Stomach (tissue), 19 donors: Measurements from ENCODE around the gene EI24. TPM values are rescaled to one million over a fixed set of nuclear protein-coding genes. Genes with fewer than 3 reads are reported as not detected.
A peak's percentile ranks its signal among the peaks of the same experiment; 100 is the strongest.

ENCODE experiments used
- DNase-seq, 2 donors: peaks; one replicate each; pipeline versions ENCODE4 v3.0.0 to v3.0.0-alpha.2; 2013 to 2019
- H3K27ac ChIP-seq, 5 donors: fragments of 200-600 bp in 4 of 5; sonication (generic) in 4 of 5; one replicate each; pipeline ENCODE4 v1.5.1; 2013 to 2019; ENCODE audit warnings: mild to moderate bottlenecking in 1 of 5, moderate library complexity in 1 of 5
- H3K27me3 ChIP-seq, 3 donors: fragments of 200-600 bp; sonication (generic); one replicate each; pipeline ENCODE4 v1.5.1; 2017 to 2019; ENCODE audit warnings: mixed run types in 1 of 3
- H3K36me3 ChIP-seq, 4 donors: fragments of 200-600 bp; sonication (generic); 1 replicate in 3 of 4; 2 replicates in 1 of 4; pipeline ENCODE4 v1.5.1; 2016 to 2019
- H3K4me1 ChIP-seq, 4 donors: fragments of 200-600 bp; sonication (generic); one replicate each; pipeline ENCODE4 v1.5.1; 2016 to 2019
- H3K4me3 ChIP-seq, 4 donors: fragments of 200-600 bp; sonication (generic) in 3 of 4; one replicate each; pipeline ENCODE4 v1.5.1; 2016 to 2019; ENCODE audit warnings: mild to moderate bottlenecking in 1 of 4
- H3K9me3 ChIP-seq, 4 donors: fragments of 200-600 bp; sonication (generic); one replicate each; pipeline ENCODE4 v1.5.1; 2016 to 2019
- EP300 ChIP-seq: sonication (generic); formaldehyde crosslinking; IDR thresholded peaks from one replicate; pipeline ENCODE4 v1.6.1; 2017; ENCODE audit warnings: antibody characterized with exemption
- POLR2A ChIP-seq, 4 donors: fragments of 450-650 bp; IDR thresholded peaks; one replicate each; pipeline ENCODE4 v1.6.1; 2016; ENCODE audit warnings: antibody characterized with exemption in 4 of 4, control low read depth in 2 of 4, mild to moderate bottlenecking in 1 of 4, moderate library complexity in 1 of 4
- POLR2AphosphoS5 ChIP-seq, 3 donors: sonication (generic); formaldehyde crosslinking; IDR thresholded peaks; one replicate each; pipeline ENCODE4 v1.6.1; 2016; ENCODE audit warnings: antibody characterized with exemption in 3 of 3
- WGBS, 5 donors: extraction: QIAGEN DNeasy Blood & Tissue Kit in 3 of 5; methylation state at CpG; one replicate each; pipeline versions ENCODE4 v1.1.5 to v1.1.7; 2013 to 2018; 5-methylcytosine and 5-hydroxymethylcytosine counted together
- intact Hi-C: fragments of 100-400 bp; cut with DNase I; formaldehyde crosslinking; loops from one replicate; pipeline ENCODE4 v1.15.1; 2023; ENCODE audit warnings: low total_unique reads
- long read RNA-seq, 10 donors: transcript quantifications; one replicate each; lab custom pipeline, GENCODE V29; 2026
- polyA plus RNA-seq, 3 donors: library from polyadenylated mRNA; stranded (reverse); fragments of 200-250 nt; gene quantifications; one replicate each; pipeline ENCODE4 v1.2.3, GENCODE V29; 2013
- total RNA-seq, 5 donors: library from RNA; depleted of rRNA; stranded (reverse); fragments of >200 nt; gene quantifications; one replicate each; pipeline versions ENCODE4 v1.1.0 to v1.2.3, GENCODE V29; 2014 to 2016
- TF ChIP-seq, protein P1 (sequence below), 7 experiments: fragments of 450-650 bp in 4 of 7; fragments of 200-600 bp in 3 of 7; sonication (generic) in 3 of 7; IDR thresholded peaks; one replicate each; pipeline ENCODE4 v1.5.1; 2016 to 2019; ENCODE audit warnings: antibody characterized with exemption in 7 of 7, control low read depth in 2 of 7, mild to moderate bottlenecking in 1 of 7
- donor health status: healthy with polysubstance abuse.
- donor health status: Bipolar disorder and iron deficiency.
- donor health status: healthy.

The EI24 gene
- total RNA-seq (100 to 1,000 TPM in 4 of 5 donors, 10 to 100 TPM in 1; 52.5 to 169 (median 106) TPM), polyA plus RNA-seq (10 to 100 TPM; 42.8 to 70.1 (median 61.4) TPM)
- long read RNA-seq, donor 1, transcript EI24-201 (11 exons, 2,455 nt): major isoform, 6 of 13 reads
- long read RNA-seq, donor 1, partial matches to known transcripts: 6 of 13 reads
- long read RNA-seq, donor 1, other reads (novel, unspliced or antisense): 0 of 13 reads
- long read RNA-seq, donor 2, transcript EI24-201 (11 exons, 2,455 nt): major isoform, 17 of 18 reads
- long read RNA-seq, donor 2, partial matches to known transcripts: 0 of 18 reads
- long read RNA-seq, donor 2, other reads (novel, unspliced or antisense): 0 of 18 reads
- long read RNA-seq, donor 3, transcript EI24-201 (11 exons, 2,455 nt): major isoform, 11 of 21 reads
- long read RNA-seq, donor 3, partial matches to known transcripts: 9 of 21 reads
- long read RNA-seq, donor 3, other reads (novel, unspliced or antisense): 0 of 21 reads
- long read RNA-seq, donor 4, partial matches to known transcripts: 0 of 1 reads
- long read RNA-seq, donor 4, other reads (novel, unspliced or antisense): 0 of 1 reads
- long read RNA-seq, donor 5, transcript EI24-201 (11 exons, 2,455 nt): major isoform, 18 of 32 reads
- long read RNA-seq, donor 5, partial matches to known transcripts: 12 of 32 reads
- long read RNA-seq, donor 5, other reads (novel, unspliced or antisense): 0 of 32 reads
- long read RNA-seq, donor 6, transcript EI24-201 (11 exons, 2,455 nt): major isoform, 51 of 65 reads
- long read RNA-seq, donor 6, partial matches to known transcripts: 8 of 65 reads
- long read RNA-seq, donor 6, other reads (novel, unspliced or antisense): 0 of 65 reads
- long read RNA-seq, donor 7, transcript EI24-201 (11 exons, 2,455 nt): major isoform, 19 of 50 reads
- long read RNA-seq, donor 7, partial matches to known transcripts: 30 of 50 reads
- long read RNA-seq, donor 7, other reads (novel, unspliced or antisense): 0 of 50 reads
- long read RNA-seq, donor 8, transcript EI24-201 (11 exons, 2,455 nt): major isoform, 18 of 29 reads
- long read RNA-seq, donor 8, partial matches to known transcripts: 9 of 29 reads
- long read RNA-seq, donor 8, other reads (novel, unspliced or antisense): 0 of 29 reads
- long read RNA-seq, donor 9, transcript EI24-201 (11 exons, 2,455 nt): major isoform, 10 of 54 reads
- long read RNA-seq, donor 9, partial matches to known transcripts: 42 of 54 reads
- long read RNA-seq, donor 9, other reads (novel, unspliced or antisense): 0 of 54 reads
- long read RNA-seq, donor 10, partial matches to known transcripts: 9 of 12 reads
- long read RNA-seq, donor 10, other reads (novel, unspliced or antisense): 0 of 12 reads

GRCh38 chr11:125568970-125569914, at the start of gene EI24:
EI24 (plus strand) TSS chr11:125569477; CDS start chr11:125572528, 3,051 bp downstream.
- peak within 1 kb of the TSS; percentile 76 to 97 (median 88) for H3K27ac ChIP-seq
- H3K27me3 ChIP-seq: no peaks in the 10 kb centered on the region
- H3K4me1 ChIP-seq: peaks cover 12 to 33% (median 20%) of the 10 kb centered on the region in 4 donors
- H3K9me3 ChIP-seq: no peaks in the 10 kb centered on the region
- peak within 1 kb of the TSS; percentile 88 to 99 (median 90) for H3K4me3 ChIP-seq
- peak; percentile 92 to 97 for DNase-seq
- peaks cover 11 to 20% (median 16%) of the 10 kb centered on the region in 4 donors for H3K36me3 ChIP-seq
- 1% methylated on average over 27 to 83 of the region's 83 CpGs for WGBS, 5 donors
- intact Hi-C loops: no loop called here
- no peak for TF ChIP-seq EP300
- TF ChIP-seq POLR2A (IDR thresholded peaks at IDR 0.05): no peak
- TF ChIP-seq, protein P1, sequence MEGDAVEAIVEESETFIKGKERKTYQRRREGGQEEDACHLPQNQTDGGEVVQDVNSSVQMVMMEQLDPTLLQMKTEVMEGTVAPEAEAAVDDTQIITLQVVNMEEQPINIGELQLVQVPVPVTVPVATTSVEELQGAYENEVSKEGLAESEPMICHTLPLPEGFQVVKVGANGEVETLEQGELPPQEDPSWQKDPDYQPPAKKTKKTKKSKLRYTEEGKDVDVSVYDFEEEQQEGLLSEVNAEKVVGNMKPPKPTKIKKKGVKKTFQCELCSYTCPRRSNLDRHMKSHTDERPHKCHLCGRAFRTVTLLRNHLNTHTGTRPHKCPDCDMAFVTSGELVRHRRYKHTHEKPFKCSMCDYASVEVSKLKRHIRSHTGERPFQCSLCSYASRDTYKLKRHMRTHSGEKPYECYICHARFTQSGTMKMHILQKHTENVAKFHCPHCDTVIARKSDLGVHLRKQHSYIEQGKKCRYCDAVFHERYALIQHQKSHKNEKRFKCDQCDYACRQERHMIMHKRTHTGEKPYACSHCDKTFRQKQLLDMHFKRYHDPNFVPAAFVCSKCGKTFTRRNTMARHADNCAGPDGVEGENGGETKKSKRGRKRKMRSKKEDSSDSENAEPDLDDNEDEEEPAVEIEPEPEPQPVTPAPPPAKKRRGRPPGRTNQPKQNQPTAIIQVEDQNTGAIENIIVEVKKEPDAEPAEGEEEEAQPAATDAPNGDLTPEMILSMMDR (IDR thresholded peaks at IDR 0.05): peak in 5 of 7 experiments; percentile 55 to 83 (median 65)
- peak; percentile 39 to 89 (median 68) for TF ChIP-seq POLR2AphosphoS5 (IDR thresholded peaks at IDR 0.05)

- 72 to 90% (median 85%) methylated on average over 2 of the region's 2 CpGs for WGBS, 5 donors
Observed at GRCh38 chr11:125519860-125520834, 49.1 kb upstream of the EI24 start.

GRCh38 chr11:125525303-125525702, 44.0 kb upstream of the EI24 start:
- intact Hi-C loops: no loop called here
- TF ChIP-seq EP300 (no peak), POLR2AphosphoS5 (IDR thresholded peaks at IDR 0.05) (no peak), POLR2A (IDR thresholded peaks at IDR 0.05) (no peak)
- TF ChIP-seq, protein P1 (IDR thresholded peaks at IDR 0.05): no peak
- Histone ChIP-seq H3K9me3 (no peaks in the 10 kb centered on the region), H3K27me3 (no peaks in the 10 kb centered on the region), H3K4me3 (no peak overlapping the region), H3K36me3 (no peaks in the 10 kb centered on the region), H3K27ac (no peak overlapping the region), H3K4me1 (no peaks in the 10 kb centered on the region)
- no peak for DNase-seq
- 65 to 72% (median 69%) methylated on average over 5 of the region's 5 CpGs for WGBS, 5 donors

More at GRCh38 chr11:125519860-125520834, 49.1 kb upstream of the EI24 start:
- DNase-seq: no peak
- TF ChIP-seq, protein P1 (IDR thresholded peaks at IDR 0.05): no peak
- TF ChIP-seq POLR2AphosphoS5 (IDR thresholded peaks at IDR 0.05): no peak
- no peak for TF ChIP-seq EP300
- no peak for TF ChIP-seq POLR2A (IDR thresholded peaks at IDR 0.05)
- intact Hi-C loops: no loop called here
- Histone ChIP-seq H3K9me3 (peaks cover 0 to 8% (median 3%) of the 10 kb centered on the region in 4 donors), H3K36me3 (no peaks in the 10 kb centered on the region), H3K27me3 (no peaks in the 10 kb centered on the region), H3K4me1 (peaks cover 0 to 9% (median 3%) of the 10 kb centered on the region in 4 donors), H3K4me3 (no peak overlapping the region), H3K27ac (no peak overlapping the region)
